Memory B cell (primary cell): Measurements from ENCODE around the gene TNFRSF21.

Source experiments
- ATAC-seq: fragments of 150-1000 bp; cut with Tn5 transposase; 2 replicates; pipeline ENCODE4 v1.10.0; 2021; ENCODE audit warnings: low read depth, mild to moderate bottlenecking, moderate library complexity
- DNase-seq, 2 donors: peaks; one replicate each; pipeline ENCODE4 v3.0.0; 2022; ENCODE audit warnings: low spot score in 2 of 2
- H3K27ac Mint-ChIP-seq: one replicate; pipeline ENCODE4 v1.8.0; 2022; ENCODE audit warnings: mild to moderate bottlenecking, moderate library complexity, mixed read lengths
- H3K27me3 Mint-ChIP-seq: one replicate; pipeline ENCODE4 v1.8.0; 2022; ENCODE audit warnings: mixed read lengths
- H3K36me3 Mint-ChIP-seq: one replicate; pipeline ENCODE4 v1.8.0; 2022; ENCODE audit warnings: mild to moderate bottlenecking, mixed read lengths
- H3K4me1 Mint-ChIP-seq: one replicate; pipeline ENCODE4 v1.8.0; 2022; ENCODE audit warnings: mixed read lengths
- H3K4me3 Mint-ChIP-seq: one replicate; pipeline ENCODE4 v1.8.0; 2022; ENCODE audit warnings: mild to moderate bottlenecking, moderate library complexity, mixed read lengths
- H3K9me3 Mint-ChIP-seq: one replicate; pipeline ENCODE4 v1.8.0; 2022; ENCODE audit warnings: mixed read lengths

Gene TNFRSF21

GRCh38 chr6:47308552-47309290, 984 bp downstream of the TNFRSF21 start:
- Mint-ChIP-seq H3K27ac (no peak overlapping the region), H3K9me3 (no peaks in the 10 kb centered on the region), H3K4me1 (peaks cover 4% of the 10 kb centered on the region), H3K36me3 (no peaks in the 10 kb centered on the region), H3K27me3 (peaks cover 13% of the 10 kb centered on the region), H3K4me3 (peak overlapping the region; percentile 75)
- DNase-seq (no peak), ATAC-seq (no peak)

- H3K27ac Mint-ChIP-seq: no peak overlapping the region
Observed at GRCh38 chr6:47308198-47308517, 1.5 kb downstream of the TNFRSF21 start.

GRCh38 chr6:47307362-47308197, 2.1 kb downstream of the TNFRSF21 start:
- Mint-ChIP-seq H3K36me3 (no peaks in the 10 kb centered on the region), H3K27me3 (peaks cover 18% of the 10 kb centered on the region), H3K4me1 (peaks cover 4% of the 10 kb centered on the region), H3K4me3 (peak overlapping the region; percentile 75), H3K27ac (no peak overlapping the region), H3K9me3 (no peaks in the 10 kb centered on the region)
- DNase-seq (no peak), ATAC-seq (no peak)

More at GRCh38 chr6:47308198-47308517, 1.5 kb downstream of the TNFRSF21 start:
- Mint-ChIP-seq H3K27me3 (peaks cover 16% of the 10 kb centered on the region), H3K36me3 (no peaks in the 10 kb centered on the region), H3K9me3 (no peaks in the 10 kb centered on the region), H3K4me1 (peaks cover 4% of the 10 kb centered on the region), H3K4me3 (peak overlapping the region; percentile 75)
- no peak for ATAC-seq
- no peak for DNase-seq

GRCh38 chr6:47306887-47307286, 2.8 kb downstream of the TNFRSF21 start:
- Mint-ChIP-seq H3K4me3 (no peak overlapping the region), H3K27ac (no peak overlapping the region), H3K9me3 (no peaks in the 10 kb centered on the region), H3K36me3 (no peaks in the 10 kb centered on the region), H3K27me3 (peaks cover 18% of the 10 kb centered on the region), H3K4me1 (peaks cover 4% of the 10 kb centered on the region)
- ATAC-seq (no peak), DNase-seq (no peak)

GRCh38 chr6:47303861-47304260, 5.8 kb downstream of the TNFRSF21 start:
- H3K27me3 Mint-ChIP-seq: peaks cover 20% of the 10 kb centered on the region
- no peak for DNase-seq
- H3K27ac Mint-ChIP-seq: no peak overlapping the region
- no peak for ATAC-seq
- H3K4me3 Mint-ChIP-seq: no peak overlapping the region
- no peaks in the 10 kb centered on the region for H3K36me3 Mint-ChIP-seq
- H3K4me1 Mint-ChIP-seq: no peaks in the 10 kb centered on the region
- H3K9me3 Mint-ChIP-seq: no peaks in the 10 kb centered on the region

- H3K4me3 Mint-ChIP-seq: no peak overlapping the region
- ATAC-seq (no peak), DNase-seq (no peak)
- no peaks in the 10 kb centered on the region for H3K9me3 Mint-ChIP-seq
- H3K4me1 Mint-ChIP-seq: no peaks in the 10 kb centered on the region
- H3K27ac Mint-ChIP-seq: no peak overlapping the region
- H3K27me3 Mint-ChIP-seq: peaks cover 17% of the 10 kb centered on the region
- H3K36me3 Mint-ChIP-seq: no peaks in the 10 kb centered on the region
Observed at GRCh38 chr6:47303342-47303741, 6.4 kb downstream of the TNFRSF21 start.

- Mint-ChIP-seq H3K27me3 (peaks cover 9% of the 10 kb centered on the region), H3K4me1 (no peaks in the 10 kb centered on the region), H3K4me3 (no peak overlapping the region), H3K9me3 (no peaks in the 10 kb centered on the region), H3K36me3 (no peaks in the 10 kb centered on the region), H3K27ac (no peak overlapping the region)
- DNase-seq: no peak
- ATAC-seq: no peak
Observed at GRCh38 chr6:47302043-47302442, 7.7 kb downstream of the TNFRSF21 start.

- Mint-ChIP-seq H3K4me3 (no peak overlapping the region), H3K4me1 (no peaks in the 10 kb centered on the region), H3K36me3 (no peaks in the 10 kb centered on the region), H3K27ac (no peak overlapping the region), H3K27me3 (peaks cover 9% of the 10 kb centered on the region), H3K9me3 (no peaks in the 10 kb centered on the region)
- ATAC-seq (no peak), DNase-seq (no peak)
Observed at GRCh38 chr6:47301441-47301840, 8.3 kb downstream of the TNFRSF21 start.

GRCh38 chr6:47300417-47300816, 9.3 kb downstream of the TNFRSF21 start:
- H3K27ac Mint-ChIP-seq: no peak overlapping the region
- no peak overlapping the region for H3K4me3 Mint-ChIP-seq
- H3K9me3 Mint-ChIP-seq: no peaks in the 10 kb centered on the region

GRCh38 chr6:47299965-47300364, 9.7 kb downstream of the TNFRSF21 start:
- Mint-ChIP-seq H3K4me3 (no peak overlapping the region), H3K4me1 (no peaks in the 10 kb centered on the region), H3K9me3 (no peaks in the 10 kb centered on the region), H3K36me3 (no peaks in the 10 kb centered on the region), H3K27me3 (peaks cover 7% of the 10 kb centered on the region), H3K27ac (no peak overlapping the region)
- DNase-seq (no peak), ATAC-seq (no peak)

More at GRCh38 chr6:47300417-47300816, 9.3 kb downstream of the TNFRSF21 start:
- Mint-ChIP-seq H3K4me1 (no peaks in the 10 kb centered on the region), H3K27me3 (peaks cover 7% of the 10 kb centered on the region), H3K36me3 (no peaks in the 10 kb centered on the region)
- ATAC-seq (no peak), DNase-seq (no peak)

GRCh38 chr6:47298475-47298874, 11.2 kb downstream of the TNFRSF21 start:
- Mint-ChIP-seq H3K27me3 (peaks cover 10% of the 10 kb centered on the region), H3K4me3 (no peak overlapping the region), H3K36me3 (no peaks in the 10 kb centered on the region), H3K27ac (no peak overlapping the region), H3K4me1 (no peaks in the 10 kb centered on the region), H3K9me3 (no peaks in the 10 kb centered on the region)
- ATAC-seq (no peak), DNase-seq (no peak)

GRCh38 chr6:47294990-47295389, 14.7 kb downstream of the TNFRSF21 start:
- ATAC-seq (no peak), DNase-seq (no peak)
- Mint-ChIP-seq H3K4me3 (no peak overlapping the region), H3K4me1 (no peaks in the 10 kb centered on the region), H3K9me3 (peaks cover 8% of the 10 kb centered on the region), H3K36me3 (peaks cover 2% of the 10 kb centered on the region), H3K27me3 (peaks cover 7% of the 10 kb centered on the region), H3K27ac (no peak overlapping the region)

GRCh38 chr6:47292944-47293343, 16.8 kb downstream of the TNFRSF21 start:
- H3K4me3 Mint-ChIP-seq: no peak overlapping the region
- DNase-seq (no peak), ATAC-seq (no peak)
- peaks cover 7% of the 10 kb centered on the region for H3K27me3 Mint-ChIP-seq
- no peak overlapping the region for H3K27ac Mint-ChIP-seq
- H3K36me3 Mint-ChIP-seq: peaks cover 2% of the 10 kb centered on the region
- peaks cover 8% of the 10 kb centered on the region for H3K9me3 Mint-ChIP-seq
- H3K4me1 Mint-ChIP-seq: no peaks in the 10 kb centered on the region

GRCh38 chr6:47292027-47292426, 17.7 kb downstream of the TNFRSF21 start:
- H3K27ac Mint-ChIP-seq: no peak overlapping the region
- ATAC-seq (no peak), DNase-seq (no peak)
- no peaks in the 10 kb centered on the region for H3K4me1 Mint-ChIP-seq
- no peak overlapping the region for H3K4me3 Mint-ChIP-seq
- H3K27me3 Mint-ChIP-seq: peaks cover 7% of the 10 kb centered on the region
- peaks cover 2% of the 10 kb centered on the region for H3K36me3 Mint-ChIP-seq
- peaks cover 8% of the 10 kb centered on the region for H3K9me3 Mint-ChIP-seq
